ENCODE measurements around the gene MOXD1.

MOXD1 gene

GRCh38 chr6:132300323-132300949 is 100.8 kb downstream of the MOXD1 start:
- H3K27me3 Mint-ChIP-seq, result peaks cover 8% of the 10 kb centered on the region
- no peak overlapping the region for H3K27ac Mint-ChIP-seq
- CTCF ChIA-PET, result interaction anchor here (0.6 to 3.2 kb wide), 15 partner anchors 11 to 385 kb away, joined by 3 to 17 read pairs (median 3); no protein-coding TSS in a partner anchor
- no peak overlapping the region for H3K4me3 Mint-ChIP-seq
- H3K36me3 Mint-ChIP-seq, result no peaks in the 10 kb centered on the region
- H3K4me1 Mint-ChIP-seq, result no peaks in the 10 kb centered on the region
- peak; percentile 25 for DNase-seq
- H3K9me3 Mint-ChIP-seq, result no peaks in the 10 kb centered on the region

- no peak overlapping the region for H3K4me3 Mint-ChIP-seq
- H3K9me3 Mint-ChIP-seq, result no peaks in the 10 kb centered on the region
- no peak overlapping the region for H3K27ac Mint-ChIP-seq
- peaks cover 11% of the 10 kb centered on the region for H3K27me3 Mint-ChIP-seq
- H3K4me1 Mint-ChIP-seq, result no peaks in the 10 kb centered on the region
- H3K36me3 Mint-ChIP-seq, result no peaks in the 10 kb centered on the region
- CTCF ChIA-PET, result interaction anchor here (0.6 to 4.2 kb wide), 12 partner anchors 10 to 375 kb away, joined by 3 to 41 read pairs (median 4); no protein-coding TSS in a partner anchor
- peak; percentile 54 for DNase-seq
These were observed 102.8 kb downstream of the MOXD1 start for GRCh38 chr6:132298344-132298949.

- Mint-ChIP-seq H3K4me3 (no peak overlapping the region), H3K4me1 (no peaks in the 10 kb centered on the region), H3K36me3 (no peaks in the 10 kb centered on the region), H3K27me3 (peaks cover 11% of the 10 kb centered on the region), H3K27ac (no peak overlapping the region), H3K9me3 (no peaks in the 10 kb centered on the region)
- CTCF ChIA-PET, result interaction anchor here (1.0 to 6.2 kb wide), 5 partner anchors 8 to 194 kb away, joined by 3 to 48 read pairs (median 5); no protein-coding TSS in a partner anchor
- no peak for DNase-seq
These were observed 111.5 kb downstream of the MOXD1 start for GRCh38 chr6:132289756-132290155.

GRCh38 chr6:132287101-132287500 is 114.2 kb downstream of the MOXD1 start:
- H3K27me3 Mint-ChIP-seq, result peaks cover 14% of the 10 kb centered on the region
- CTCF ChIA-PET, result no interaction called here
- no peaks in the 10 kb centered on the region for H3K36me3 Mint-ChIP-seq
- DNase-seq, result no peak
- no peak overlapping the region for H3K27ac Mint-ChIP-seq
- H3K4me1 Mint-ChIP-seq, result no peaks in the 10 kb centered on the region
- no peak overlapping the region for H3K4me3 Mint-ChIP-seq
- H3K9me3 Mint-ChIP-seq, result no peaks in the 10 kb centered on the region

- Mint-ChIP-seq H3K9me3 (no peaks in the 10 kb centered on the region), H3K4me1 (no peaks in the 10 kb centered on the region), H3K27me3 (peaks cover 14% of the 10 kb centered on the region), H3K36me3 (no peaks in the 10 kb centered on the region), H3K4me3 (no peak overlapping the region), H3K27ac (no peak overlapping the region)
- CTCF ChIA-PET, result interaction anchor here (0.7 kb wide), 1 partner anchor 1293 kb away, joined by 3 read pairs; no protein-coding TSS in a partner anchor
- DNase-seq, result no peak
These were observed 114.8 kb downstream of the MOXD1 start for GRCh38 chr6:132286298-132287019.

GRCh38 chr6:132285004-132285780 is 116.1 kb downstream of the MOXD1 start:
- DNase-seq, result no peak
- H3K4me3 Mint-ChIP-seq, result no peak overlapping the region
- peaks cover 14% of the 10 kb centered on the region for H3K27me3 Mint-ChIP-seq
- H3K9me3 Mint-ChIP-seq, result no peaks in the 10 kb centered on the region
- CTCF ChIA-PET, result interaction anchor here (1.4 kb wide), 1 partner anchor 199 kb away, joined by 4 read pairs; no protein-coding TSS in a partner anchor
- no peaks in the 10 kb centered on the region for H3K4me1 Mint-ChIP-seq
- no peak overlapping the region for H3K27ac Mint-ChIP-seq
- no peaks in the 10 kb centered on the region for H3K36me3 Mint-ChIP-seq

GRCh38 chr6:132282696-132283095 is 118.6 kb downstream of the MOXD1 start:
- peaks cover 14% of the 10 kb centered on the region for H3K27me3 Mint-ChIP-seq
- no peak for DNase-seq
- no peaks in the 10 kb centered on the region for H3K4me1 Mint-ChIP-seq
- no peak overlapping the region for H3K4me3 Mint-ChIP-seq
- H3K36me3 Mint-ChIP-seq, result no peaks in the 10 kb centered on the region
- CTCF ChIA-PET, result interaction anchor here (1.8 to 6.6 kb wide), 2 partner anchors 15 to 202 kb away, joined by 4 to 117 read pairs; no protein-coding TSS in a partner anchor
- H3K27ac Mint-ChIP-seq, result no peak overlapping the region
- no peaks in the 10 kb centered on the region for H3K9me3 Mint-ChIP-seq

- Mint-ChIP-seq H3K4me3 (no peak overlapping the region), H3K27me3 (peaks cover 9% of the 10 kb centered on the region), H3K27ac (no peak overlapping the region), H3K9me3 (no peaks in the 10 kb centered on the region), H3K36me3 (no peaks in the 10 kb centered on the region), H3K4me1 (no peaks in the 10 kb centered on the region)
- CTCF ChIA-PET, result interaction anchor here (0.7 to 6.6 kb wide), 48 partner anchors 9 to 692 kb away, joined by 3 to 117 read pairs (median 4); partner anchors contain the start of gene STX7
- DNase-seq, result no peak
These were observed 120.8 kb downstream of the MOXD1 start for GRCh38 chr6:132280436-132280835.

- H3K4me3 Mint-ChIP-seq, result peak overlapping the region; percentile 70
- CTCF ChIA-PET, result interaction anchor here (0.7 to 6.6 kb wide), 54 partner anchors 9 to 692 kb away, joined by 3 to 117 read pairs (median 4); partner anchors contain the start of gene STX7
- DNase-seq, result peak; percentile 79
- H3K36me3 Mint-ChIP-seq, result no peaks in the 10 kb centered on the region
- no peaks in the 10 kb centered on the region for H3K9me3 Mint-ChIP-seq
- peaks cover 11% of the 10 kb centered on the region for H3K27me3 Mint-ChIP-seq
- H3K4me1 Mint-ChIP-seq, result no peaks in the 10 kb centered on the region
- no peak overlapping the region for H3K27ac Mint-ChIP-seq
These were observed 121.6 kb downstream of the MOXD1 start for GRCh38 chr6:132279592-132280139.

GRCh38 chr6:132275066-132275970 is 126.0 kb downstream of the MOXD1 start:
- no peaks in the 10 kb centered on the region for H3K4me1 Mint-ChIP-seq
- no peak overlapping the region for H3K27ac Mint-ChIP-seq
- H3K4me3 Mint-ChIP-seq, result no peak overlapping the region
- DNase-seq, result no peak
- H3K27me3 Mint-ChIP-seq, result peaks cover 4% of the 10 kb centered on the region
- H3K36me3 Mint-ChIP-seq, result no peaks in the 10 kb centered on the region
- no peaks in the 10 kb centered on the region for H3K9me3 Mint-ChIP-seq
- CTCF ChIA-PET, result interaction anchor here (1.1 kb wide), 1 partner anchor 360 kb away, joined by 4 read pairs; no protein-coding TSS in a partner anchor

GRCh38 chr6:132272776-132273175 is 128.5 kb downstream of the MOXD1 start:
- CTCF ChIA-PET, result interaction anchor here (1.2 kb wide), 1 partner anchor 25 kb away, joined by 4 read pairs; no protein-coding TSS in a partner anchor
- H3K36me3 Mint-ChIP-seq, result no peaks in the 10 kb centered on the region
- no peaks in the 10 kb centered on the region for H3K9me3 Mint-ChIP-seq

GRCh38 chr6:132270726-132271402 is 130.4 kb downstream of the MOXD1 start:
- peaks cover 4% of the 10 kb centered on the region for H3K27me3 Mint-ChIP-seq
- DNase-seq, result no peak
- H3K9me3 Mint-ChIP-seq, result no peaks in the 10 kb centered on the region
- CTCF ChIA-PET, result interaction anchor here (0.6 to 4.6 kb wide), 4 partner anchors 9 to 214 kb away, joined by 3 to 29 read pairs (median 5); no protein-coding TSS in a partner anchor
- no peak overlapping the region for H3K4me3 Mint-ChIP-seq
- no peaks in the 10 kb centered on the region for H3K4me1 Mint-ChIP-seq
- H3K36me3 Mint-ChIP-seq, result no peaks in the 10 kb centered on the region
- no peak overlapping the region for H3K27ac Mint-ChIP-seq

More at GRCh38 chr6:132272776-132273175, 128.5 kb downstream of the MOXD1 start:
- Mint-ChIP-seq H3K4me1 (no peaks in the 10 kb centered on the region), H3K27me3 (peaks cover 4% of the 10 kb centered on the region), H3K4me3 (no peak overlapping the region), H3K27ac (no peak overlapping the region)
- no peak for DNase-seq

All from activated naive CD4-positive, alpha-beta T cell treated with anti-CD3 and anti-CD28 coated beads, Interleukin-2, amount 10 ng/mL, durations not matched to agents 7 days and 5 days (primary cell).